Heart right ventricle (tissue), 16 donors: ENCODE results near the gene FBXL22. TPM values are rescaled to one million over a fixed set of nuclear protein-coding genes. Genes with fewer than 3 reads are reported as not detected.

Experiments
- ATAC-seq, 8 donors: fragments of 200-7000 bp; cut with Tn5 transposase; one replicate each; pipeline ENCODE4 v1.9.1; 2020; ENCODE audit warnings: mild to moderate bottlenecking in 8 of 8, moderate library complexity in 8 of 8, moderate number of reproducible peaks in 1 of 8
- DNase-seq, 2 donors: peaks; one replicate each; pipeline ENCODE4 v3.0.0-alpha.2; 2020
- H3K27ac ChIP-seq, 10 donors: fragments of 200-600 bp; sonication (generic) in 2 of 10; one replicate each; pipeline versions ENCODE4 v1.5.0 to v1.8.0; 2020 to 2022; ENCODE audit warnings: mild to moderate bottlenecking in 3 of 10
- H3K27me3 ChIP-seq, 7 donors: fragments of 200-600 bp; one replicate each; pipeline ENCODE4 v1.8.0; 2021 to 2022; ENCODE audit warnings: mild to moderate bottlenecking in 2 of 7
- H3K36me3 ChIP-seq, 9 donors: fragments of 200-600 bp; sonication (generic) in 1 of 9; one replicate each; pipeline versions ENCODE4 v1.5.0 to v1.8.0; 2020 to 2022; ENCODE audit warnings: mild to moderate bottlenecking in 2 of 9
- H3K4me1 ChIP-seq, 9 donors: fragments of 200-600 bp; sonication (generic) in 1 of 9; one replicate each; pipeline versions ENCODE4 v1.5.0 to v1.8.0; 2020 to 2022; ENCODE audit warnings: mild to moderate bottlenecking in 4 of 9
- H3K4me3 ChIP-seq, 10 donors: fragments of 200-600 bp; sonication (generic) in 2 of 10; one replicate each; pipeline versions ENCODE4 v1.5.0 to v1.8.0; 2020 to 2022; ENCODE audit warnings: mild to moderate bottlenecking in 7 of 10, moderate library complexity in 2 of 10
- H3K9me3 ChIP-seq, 11 donors: fragments of 200-600 bp in 10 of 11; sonication (generic) in 2 of 11; one replicate each; pipeline versions ENCODE4 v1.5.0 to v1.8.0; 2013 to 2022; ENCODE audit warnings: mild to moderate bottlenecking in 2 of 11, control low read depth in 1 of 11, moderate library complexity in 1 of 11
- CTCF ChIP-seq, 9 donors: fragments of 200-600 bp; sonication (generic) in 2 of 9; IDR thresholded peaks; one replicate each; pipeline versions ENCODE4 v1.5.0 to v1.8.0; 2021 to 2022; ENCODE audit warnings: antibody characterized with exemption in 9 of 9, mild to moderate bottlenecking in 5 of 9, moderate library complexity in 1 of 9
- WGBS, 2 donors: extraction: QIAGEN DNeasy Blood & Tissue Kit; methylation state at CpG; one replicate each; pipeline ENCODE4 v1.1.7; 2013; ENCODE audit warnings: inconsistent platforms in 1 of 2; 5-methylcytosine and 5-hydroxymethylcytosine counted together
- intact Hi-C, 10 donors: fragments of 100-400 bp; cut with DNase I; formaldehyde crosslinking; loops; one replicate each; pipeline versions ENCODE4 v1.11.1 to v1.14.2; 2022
- polyA plus RNA-seq, 2 donors: library from polyadenylated mRNA; stranded (reverse); fragments of 200-250 nt; gene quantifications; one replicate each; pipeline ENCODE4 v1.2.3, GENCODE V29; 2013
- total RNA-seq, 10 donors: library from RNA; stranded (reverse); fragmentation: NEBNext Ultra II Directional in 3 of 10; extraction: Animal tissue kit (Norgen Biotek cat#: 25700) in 3 of 10; gene quantifications; one replicate each; pipeline versions ENCODE4 v1.2.1 to v1.2.4, GENCODE V29; 2021 to 2023
- donor health status: Arrhythmogenic right ventricular cardiomyopathy.
- donor health status: ischemic (EF 13 %, LVEDD 7.1; RV severe dilation, severe dysfunction).
- donor health status: healthy with polysubstance abuse.
- donor health status: DM: no; HTN: yes; CAD: no.
- donor health status: DM: no; HTN: no; CAD: no.
- donor health status: ischemic (EF 25% LVEDD 6.9; RV normal size, moderate dysfunction).
- donor health status: ischemic (EF 25% LVEDD 5.7; RV mildly dilated, moderate dysfunction).
- donor health status: healthy.
- donor health status: DM: yes; HTN: yes; CAD: no.
- donor health status: Ischemic cardiomyopathy.
- donor health status: ischemic (EF 35%, LVEDD 5.7; RV mildly dilated, moderate dysfunction).
- donor health status: nonischemic (EF 11% LVEDD 7.7; RV severe dilation, severe dysfunction).
- donor health status: DM: yes; HTN: yes; CAD: no.
- donor health status: PGD.
- donor health status: ischemic (EF 29% LVEDD 5.4; RV normal size, mild dysfunction).
- donor health status: nonischemic (EF 23%, LVEDD 6.1; RV moderate dilation, normal function).

Gene FBXL22
- total and polyA plus RNA-seq, 12 donors = 2.5 to 38.3 (median 23.5) TPM

- intact Hi-C loops = loop anchor here in 1 of 10 donors (5.0 kb wide), 1 partner anchor 44 kb away; no protein-coding TSS in a partner anchor
These were observed 36.1 kb downstream of the FBXL22 start for GRCh38 chr15:63633312-63633711.

GRCh38 chr15:63634154-63634553 is 37.0 kb downstream of the FBXL22 start:
- H3K4me3 ChIP-seq = no peak overlapping the region
- TF ChIP-seq CTCF (IDR thresholded peaks at IDR 0.05) = no peak
- intact Hi-C loops = loop anchor here in 1 of 10 donors (5.0 kb wide), 1 partner anchor 43 kb away; no protein-coding TSS in a partner anchor
- H3K27me3 ChIP-seq = no peaks in the 10 kb centered on the region
- peaks cover 0 to 4% (median 0%) of the 10 kb centered on the region in 9 donors for H3K4me1 ChIP-seq
- no peaks in the 10 kb centered on the region for H3K9me3 ChIP-seq
- peaks cover 5 to 100% (median 87%) of the 10 kb centered on the region in 9 donors for H3K36me3 ChIP-seq
- WGBS, 2 donors = 88 to 91% methylated on average over 1 of the region's 1 CpG
- DNase-seq (no peak), ATAC-seq (no peak)
- H3K27ac ChIP-seq = no peak overlapping the region

More at GRCh38 chr15:63633312-63633711, 36.1 kb downstream of the FBXL22 start:
- H3K27me3 ChIP-seq = no peaks in the 10 kb centered on the region
- DNase-seq = no peak
- peaks cover 5 to 100% (median 85%) of the 10 kb centered on the region in 9 donors for H3K36me3 ChIP-seq
- no peak overlapping the region for H3K4me3 ChIP-seq
- no peaks in the 10 kb centered on the region for H3K4me1 ChIP-seq
- no peak overlapping the region for H3K27ac ChIP-seq
- no peak for ATAC-seq
- 85 to 90% methylated on average over 2 of the region's 2 CpGs for WGBS, 2 donors
- no peak for TF ChIP-seq CTCF (IDR thresholded peaks at IDR 0.05)
- no peaks in the 10 kb centered on the region for H3K9me3 ChIP-seq

- no peak overlapping the region for H3K27ac ChIP-seq
- peaks cover 0 to 4% (median 0%) of the 10 kb centered on the region in 9 donors for H3K4me1 ChIP-seq
- no peaks in the 10 kb centered on the region for H3K27me3 ChIP-seq
- intact Hi-C loops = loop anchor here in 1 of 10 donors (2.0 kb wide), 1 partner anchor 28 kb away; no protein-coding TSS in a partner anchor
- no peak overlapping the region for H3K4me3 ChIP-seq
- DNase-seq (no peak), ATAC-seq (no peak)
- TF ChIP-seq CTCF (IDR thresholded peaks at IDR 0.05) = no peak
- H3K36me3 ChIP-seq = peaks cover 0 to 100% (median 87%) of the 10 kb centered on the region in 9 donors
- no peaks in the 10 kb centered on the region for H3K9me3 ChIP-seq
- 97 to 99% methylated on average over 9 of the region's 9 CpGs for WGBS, 2 donors
These were observed 39.4 kb downstream of the FBXL22 start for GRCh38 chr15:63636518-63637061.

- intact Hi-C loops = no loop called here
These were observed 41.7 kb downstream of the FBXL22 start for GRCh38 chr15:63638839-63639238.

More at GRCh38 chr15:63638839-63639238, 41.7 kb downstream of the FBXL22 start:
- Histone ChIP-seq H3K27me3 (no peaks in the 10 kb centered on the region), H3K27ac (no peak overlapping the region), H3K4me3 (no peak overlapping the region), H3K4me1 (peaks cover 0 to 4% (median 0%) of the 10 kb centered on the region in 9 donors), H3K36me3 (peaks cover 0 to 100% (median 84%) of the 10 kb centered on the region in 9 donors), H3K9me3 (no peaks in the 10 kb centered on the region)
- 89 to 100% methylated on average over 1 of the region's 1 CpG for WGBS, 2 donors
- no peak for TF ChIP-seq CTCF (IDR thresholded peaks at IDR 0.05)
- no peak for ATAC-seq
- no peak for DNase-seq
